ENCODE results near the gene OGDH.
"Not testable (repeated sequence)": the region's sequence is repeated elsewhere in the genome, so short reads cannot be mapped to it uniquely, and the experiment has no call there.

Gene OGDH

GRCh38 chr7:44580945-44581878 lies 25.2 kb upstream of the OGDH start:
- DNase-seq = peak; percentile 37 to 62

GRCh38 chr7:44581879-44582603 lies 24.4 kb upstream of the OGDH start, which contains the start of gene TMED4:
TSS of gene TMED4 (minus strand) at chr7:44582231. CDS start at chr7:44582206, 25 bp downstream.
- DNase-seq = peak; percentile 100

DNA sequence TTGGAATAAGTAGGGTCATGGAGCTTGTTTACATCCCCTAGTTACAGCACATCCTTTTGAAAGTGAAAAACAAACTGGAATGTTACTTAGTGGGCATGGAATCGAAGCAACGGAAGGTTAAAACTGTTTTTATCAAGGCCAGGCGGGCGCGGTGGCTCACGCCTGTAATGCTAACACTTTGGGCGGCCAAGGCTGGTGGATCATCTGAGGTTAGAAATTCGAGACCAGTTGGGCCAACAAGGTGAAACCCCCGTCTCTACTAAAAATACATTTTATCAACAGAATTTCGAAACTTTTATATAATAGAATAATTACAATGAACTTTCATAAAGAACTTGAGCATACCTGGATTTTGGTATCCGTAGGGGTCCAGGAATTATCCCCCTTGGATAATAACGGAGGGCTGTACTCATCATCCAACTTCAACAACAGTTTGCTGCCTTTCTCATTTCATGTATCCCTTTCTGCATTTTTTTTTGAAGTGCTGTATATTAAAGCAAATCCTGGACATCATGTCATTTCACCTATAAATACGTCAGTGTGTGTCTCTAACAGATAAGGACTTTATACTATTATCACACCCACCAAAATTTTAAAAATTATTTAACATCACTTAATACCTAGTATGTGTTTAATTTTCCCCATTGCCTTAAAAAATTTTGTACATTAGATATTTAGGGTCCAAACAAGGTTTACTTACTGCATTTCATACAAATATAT lies 23.1 kb upstream of the OGDH start:
- DNase-seq = no peak

DNA sequence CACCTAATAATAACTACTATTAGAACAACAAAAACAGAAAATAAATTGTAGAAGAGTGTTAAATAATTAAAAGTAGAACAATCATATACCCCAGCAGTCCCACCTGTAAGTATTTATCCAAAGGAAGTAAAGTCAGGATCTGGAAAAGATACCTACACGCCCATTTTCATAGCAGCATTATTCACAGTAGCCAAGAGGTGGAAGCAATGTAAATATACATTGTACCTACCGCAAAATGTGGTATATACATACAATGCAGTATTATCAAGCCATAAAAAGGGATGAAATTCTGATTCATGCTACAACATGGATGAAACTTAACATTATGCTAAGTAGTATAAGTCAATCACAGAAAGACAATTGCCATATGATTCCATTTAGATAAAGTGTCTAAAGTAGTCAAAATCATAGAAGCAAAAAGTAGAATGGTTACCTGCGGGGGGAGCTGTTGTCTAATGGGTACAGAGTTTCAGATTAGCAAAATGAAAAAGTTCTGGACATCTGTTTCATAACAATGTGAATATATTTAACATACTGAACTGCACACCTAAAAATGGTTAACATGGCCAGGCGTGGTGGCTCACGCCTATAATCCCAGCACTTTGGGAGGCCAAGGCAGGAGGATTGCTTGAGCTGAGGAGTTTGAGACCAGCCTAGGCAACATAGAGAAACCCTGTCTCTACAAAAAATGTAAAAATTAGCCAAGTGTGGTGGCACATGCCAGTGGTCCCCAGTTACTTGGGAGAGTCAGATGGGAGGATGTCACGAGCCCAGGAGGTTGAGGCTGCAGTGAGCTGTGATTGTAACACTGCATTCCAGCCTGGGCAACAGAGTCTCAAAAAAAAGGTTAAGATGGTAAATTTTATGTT lies 18.4 kb upstream of the OGDH start:
- DNase-seq = peak; percentile 68 to 80

DNA sequence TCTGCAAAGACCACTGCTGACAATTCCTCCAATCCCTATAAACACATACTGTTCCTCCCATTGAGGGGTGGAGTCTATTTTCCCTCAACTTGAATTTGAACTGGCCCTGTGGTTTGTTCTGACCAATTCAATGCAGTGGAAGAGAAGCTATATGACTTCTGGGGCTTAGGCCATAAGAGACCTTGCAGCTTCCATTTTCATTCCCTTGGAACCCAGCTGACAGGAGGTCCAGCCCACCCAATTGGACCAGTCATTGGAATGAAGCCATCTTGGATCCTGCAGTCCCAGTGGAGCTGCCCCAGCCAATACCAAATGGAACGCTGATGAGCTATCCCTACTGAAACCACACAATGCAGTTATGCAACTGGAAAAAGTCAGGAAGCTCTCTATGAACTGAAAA lies 15.5 kb upstream of the OGDH start:
- DNase-seq = no peak

DNA sequence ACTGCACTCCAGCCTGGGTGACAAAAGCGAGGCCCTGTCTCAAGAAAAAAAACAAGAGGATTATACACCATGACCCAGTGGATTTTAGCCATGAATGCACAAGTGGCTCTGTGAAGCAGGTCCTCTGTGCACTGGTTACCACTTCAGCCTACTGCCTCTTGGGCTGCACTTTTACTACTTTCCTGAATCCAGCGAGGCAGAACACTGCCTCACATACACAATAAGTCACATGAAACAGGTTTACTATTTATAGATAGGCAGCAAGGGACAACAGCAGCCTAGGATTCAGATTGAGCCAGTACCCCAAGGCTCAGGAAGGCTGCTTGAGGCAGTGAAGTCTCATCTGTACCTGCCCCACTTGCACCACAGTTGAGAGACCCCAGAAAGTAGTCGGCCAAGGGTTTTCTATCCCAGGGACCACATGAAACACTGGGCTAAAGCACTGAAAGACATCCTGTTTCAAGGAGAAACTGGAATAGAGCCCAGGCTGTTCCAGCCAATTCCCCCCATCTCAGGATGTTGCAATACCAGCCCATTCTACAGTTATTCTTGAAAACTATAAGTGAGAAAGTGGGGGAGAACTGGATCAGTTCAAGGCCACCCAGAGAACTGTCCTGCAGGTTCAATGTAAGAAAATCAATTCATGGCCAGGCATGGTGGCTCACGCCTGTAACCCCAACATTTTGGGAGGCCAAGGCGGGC lies 10.3 kb upstream of the OGDH start:
- DNase-seq = no peak

- DNase-seq = not testable (repeated sequence)
Observed at GRCh38 chr7:44597181-44597580, 9.2 kb upstream of the OGDH start.

DNA sequence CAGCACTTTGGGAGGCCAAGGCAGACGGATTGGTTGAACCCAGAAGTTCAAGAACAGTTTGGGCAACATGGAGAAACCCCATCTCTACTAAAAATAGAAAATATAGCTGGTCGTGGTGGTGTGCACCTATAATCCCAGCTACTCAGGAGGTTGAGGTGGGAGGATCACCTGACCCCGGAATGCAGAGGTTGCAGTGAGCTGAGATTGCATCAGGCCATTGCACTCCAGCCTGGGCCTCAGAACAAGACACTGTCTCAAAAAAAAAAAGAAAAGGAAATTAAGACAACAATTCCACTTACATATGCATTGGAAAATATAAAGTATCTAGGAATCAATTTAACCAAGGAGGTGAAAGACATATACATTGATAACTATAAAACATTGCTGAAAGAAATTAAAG lies 7.2 kb upstream of the OGDH start:
- no peak for DNase-seq

DNA sequence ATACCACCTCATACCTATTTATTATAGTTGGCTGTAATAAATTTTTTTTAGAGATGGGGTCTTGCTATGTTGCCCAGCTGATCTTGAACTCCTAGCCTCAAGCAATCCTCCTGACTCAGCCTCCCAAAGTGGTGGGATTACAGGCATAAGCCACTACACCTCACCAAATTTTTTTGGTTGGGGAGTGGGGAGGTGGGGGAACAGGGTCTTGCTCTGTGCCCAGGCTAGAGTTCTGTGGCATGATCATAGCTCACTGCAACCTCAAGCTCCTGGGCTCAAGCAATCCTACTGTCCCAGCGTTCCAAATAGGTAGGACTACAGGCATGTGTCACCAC lies 3.9 kb upstream of the OGDH start:
- DNase-seq = no peak

DNA sequence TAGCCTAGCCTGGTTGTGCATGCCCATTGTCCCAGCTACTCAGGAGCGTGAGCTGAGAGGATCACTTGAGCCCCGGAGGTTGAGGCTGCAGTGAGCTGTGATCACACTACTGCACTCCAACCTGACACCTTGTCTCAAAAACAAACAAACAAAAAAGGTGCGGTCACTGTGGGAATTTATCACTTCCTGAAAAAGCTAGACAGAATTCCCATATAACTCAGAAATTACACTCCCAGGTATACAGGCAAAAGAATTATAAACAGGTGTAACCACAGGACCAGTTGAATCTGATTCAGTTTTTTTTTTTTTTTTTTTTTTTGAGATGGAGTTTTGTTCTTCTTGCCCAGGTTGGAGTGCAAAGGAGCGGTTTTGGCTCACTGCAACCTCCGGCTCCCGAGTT lies 3.2 kb upstream of the OGDH start:
- no peak for DNase-seq

- no peak for DNase-seq
Observed at GRCh38 chr7:44604941-44605340, 1.5 kb upstream of the OGDH start.

DNA sequence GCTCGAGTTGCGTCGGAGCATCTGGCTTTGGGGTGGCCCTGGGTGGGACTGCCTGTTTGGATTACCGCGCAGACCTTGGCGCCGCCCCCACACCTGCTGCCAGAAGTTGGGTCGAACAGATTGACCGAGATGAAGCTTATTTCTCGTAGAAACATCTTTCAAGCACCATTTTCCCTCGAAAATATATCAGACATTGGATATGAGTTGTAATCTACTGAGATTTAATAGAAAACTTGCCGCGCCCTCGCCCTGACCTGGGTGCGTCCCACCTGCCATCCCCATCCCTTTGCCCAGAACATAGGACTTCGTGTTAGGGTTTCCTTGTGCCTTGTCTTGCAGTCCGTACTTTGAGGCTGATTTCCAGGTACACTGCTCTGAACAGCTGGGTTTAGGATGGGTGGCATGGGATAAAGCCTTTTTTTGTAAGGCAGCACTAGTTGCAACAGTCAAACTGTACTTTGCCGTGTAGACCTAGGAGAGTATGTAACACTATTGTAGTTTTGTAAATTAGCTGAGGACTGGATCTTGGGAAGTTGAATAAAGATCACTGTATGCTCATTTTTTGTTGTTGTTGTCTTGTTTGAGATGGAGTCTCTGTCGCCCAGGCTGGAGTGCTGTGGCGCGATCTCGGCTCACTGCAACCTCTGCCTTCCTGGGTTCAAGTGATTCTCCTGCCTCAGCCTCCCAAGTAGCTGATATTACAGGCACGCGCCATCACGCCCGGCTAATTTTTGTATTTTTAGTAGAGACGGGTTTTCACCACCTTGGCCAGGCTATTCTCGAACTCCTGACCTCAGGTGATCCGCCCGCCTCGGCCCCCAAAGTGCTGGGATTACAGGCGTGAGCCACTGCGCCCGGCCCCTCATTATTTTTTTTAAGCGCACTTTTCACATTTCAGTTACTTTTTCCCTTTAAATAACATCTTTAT lies 978 bp downstream of the OGDH start:
- no peak for DNase-seq

DNA sequence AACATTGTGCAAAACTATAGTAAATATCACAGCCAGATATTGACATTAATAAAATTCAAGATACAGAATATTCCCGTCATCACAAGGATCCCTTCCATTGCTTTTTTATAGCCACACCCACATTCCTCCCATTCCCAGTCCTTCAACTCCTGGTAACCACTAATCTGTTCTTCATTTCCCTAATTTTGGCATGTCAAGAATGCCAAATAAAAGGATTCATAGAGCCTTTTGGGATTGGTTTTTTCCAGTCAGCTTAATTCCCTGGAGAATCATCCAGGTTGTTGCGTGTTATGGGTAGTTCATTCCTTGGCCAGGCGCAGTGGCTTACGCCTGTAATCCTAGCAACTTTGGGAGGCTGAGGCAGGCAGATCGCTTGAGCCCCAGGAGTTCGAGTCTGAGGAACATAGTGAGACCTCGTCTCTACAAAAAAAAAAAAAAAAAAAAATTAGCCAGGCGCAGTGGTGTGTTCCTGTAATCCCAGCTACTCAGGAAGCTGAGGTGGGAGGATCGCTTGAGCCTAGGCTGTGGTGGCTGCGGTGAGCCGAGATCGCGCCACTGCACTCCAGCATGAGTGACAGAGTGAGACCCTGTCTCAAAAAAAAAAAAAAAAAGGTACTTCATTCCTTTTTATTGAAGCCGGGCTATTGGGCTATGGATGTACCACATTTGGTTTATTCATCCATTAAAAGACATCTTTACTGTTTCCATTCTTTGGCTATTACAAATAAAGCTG lies 2.7 kb downstream of the OGDH start:
- peak in 1 of 2 donors; percentile 57 for DNase-seq

DNA sequence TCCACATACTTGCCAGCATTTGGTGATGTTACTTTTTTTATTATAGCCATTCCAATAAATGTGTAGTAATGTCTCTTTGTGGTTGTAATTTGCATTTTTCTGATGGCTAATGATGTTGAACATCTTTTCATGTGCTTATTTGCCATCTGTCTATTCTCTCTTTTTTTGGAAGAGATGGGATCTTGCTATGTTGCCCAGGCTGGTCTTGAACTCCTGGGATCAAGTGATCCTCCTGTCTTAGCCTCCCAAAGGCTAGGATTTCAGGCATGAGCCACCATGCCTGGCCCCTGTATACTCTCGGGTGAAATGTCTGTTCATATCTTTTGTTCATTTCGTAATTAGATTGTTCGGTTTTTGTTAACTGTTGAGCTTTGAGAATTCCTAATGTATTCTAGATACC lies 3.4 kb downstream of the OGDH start:
- DNase-seq = no peak

GRCh38 chr7:44615149-44615611 lies 8.8 kb downstream of the OGDH start:
- peak; percentile 65 to 70 for DNase-seq

GRCh38 chr7:44615793-44616192 lies 9.4 kb downstream of the OGDH start:
- no peak for DNase-seq

GRCh38 chr7:44616545-44616944 lies 10.1 kb downstream of the OGDH start:
- no peak for DNase-seq

- no peak for DNase-seq
Observed at GRCh38 chr7:44617225-44617890, 10.9 kb downstream of the OGDH start.

DNA sequence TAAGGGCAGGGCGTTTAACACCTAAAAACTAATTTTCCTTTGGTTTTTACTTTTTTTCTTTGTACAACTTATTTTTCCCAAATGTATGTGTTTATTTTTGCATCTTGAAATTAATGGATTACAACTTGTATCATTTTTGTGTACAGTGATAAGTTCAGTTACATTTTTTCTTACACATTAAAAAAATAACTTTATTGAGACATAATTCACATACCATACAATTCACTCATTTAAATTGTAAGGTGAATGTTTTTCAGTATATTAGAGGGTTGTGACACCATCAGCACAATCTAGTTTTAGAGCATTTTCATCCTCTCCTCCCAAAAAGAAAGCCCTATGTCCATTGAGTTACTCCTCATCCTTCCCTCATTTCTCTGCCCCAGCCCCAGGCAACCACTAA lies 11.6 kb downstream of the OGDH start:
- no peak for DNase-seq

All from CD4-positive, alpha-beta T cell treated with Interferon alpha-2 for 1 hour (primary cell).